HG02840 (cell line): ENCODE data around the gene CTRB1.

Source experiments
- ATAC-seq: cut with Tn5 transposase; IDR thresholded peaks from one replicate; pipeline ENCODE4 v1.9.1; 2021; ENCODE audit warnings: mild to moderate bottlenecking, moderate library complexity, moderate number of reproducible peaks; ENCODE audit not compliant: unreplicated experiment, low FRiP score

The CTRB1 gene

DNA sequence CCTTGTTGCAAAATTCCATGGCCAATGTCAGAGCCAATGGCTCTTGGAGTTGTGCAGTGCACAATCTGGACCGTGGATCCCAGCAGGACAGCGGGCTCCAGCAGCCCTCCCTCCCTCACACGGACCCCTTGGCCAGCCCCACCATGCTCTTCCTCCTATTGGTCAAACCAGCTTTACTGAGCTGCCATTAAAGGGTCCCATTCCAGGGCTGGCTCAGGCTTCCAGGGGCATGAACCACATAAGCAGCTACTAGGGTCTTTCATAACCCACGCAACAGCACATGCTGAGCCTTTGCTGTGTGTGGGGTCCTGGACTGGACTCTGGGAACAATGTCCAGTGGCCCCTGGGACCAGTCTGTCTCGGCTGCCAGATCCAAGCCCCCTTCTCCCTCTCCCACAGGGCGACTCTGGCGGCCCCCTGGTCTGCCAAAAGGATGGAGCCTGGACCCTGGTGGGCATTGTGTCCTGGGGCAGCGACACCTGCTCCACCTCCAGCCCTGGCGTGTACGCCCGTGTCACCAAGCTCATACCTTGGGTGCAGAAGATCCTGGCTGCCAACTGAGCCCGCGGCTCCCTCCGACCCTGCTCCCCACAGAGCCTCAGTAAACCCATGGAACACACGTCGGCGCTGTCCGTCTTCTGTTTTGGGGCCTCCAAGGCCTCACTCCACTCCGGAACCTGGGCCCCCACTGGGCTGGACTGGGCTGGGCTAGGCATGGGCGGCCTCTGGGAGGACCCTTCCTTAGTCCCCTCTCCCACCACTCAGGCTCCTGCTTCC, 5.7 kb downstream of the CTRB1 start:
- no peak for ATAC-seq

DNA sequence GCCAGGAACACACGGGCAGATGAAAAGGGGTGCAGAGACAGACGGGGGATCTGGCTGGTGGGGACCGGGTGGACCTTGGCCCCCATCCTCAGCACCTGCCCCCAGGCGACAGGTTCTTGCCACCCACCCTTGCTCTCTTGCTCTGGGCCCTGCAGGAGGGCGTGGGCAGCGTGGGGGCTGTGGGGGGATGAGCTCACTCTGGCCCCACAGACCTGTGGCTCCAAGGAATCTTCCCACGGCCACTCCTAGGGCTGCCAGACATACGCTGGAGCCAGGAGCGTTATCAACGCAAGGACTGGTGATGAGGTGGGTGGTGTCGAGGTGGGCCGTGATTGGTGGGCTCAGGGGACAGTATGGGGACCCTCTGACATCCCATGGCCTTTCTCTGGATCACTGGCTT, 6.3 kb downstream of the CTRB1 start:
- ATAC-seq, result no peak

DNA sequence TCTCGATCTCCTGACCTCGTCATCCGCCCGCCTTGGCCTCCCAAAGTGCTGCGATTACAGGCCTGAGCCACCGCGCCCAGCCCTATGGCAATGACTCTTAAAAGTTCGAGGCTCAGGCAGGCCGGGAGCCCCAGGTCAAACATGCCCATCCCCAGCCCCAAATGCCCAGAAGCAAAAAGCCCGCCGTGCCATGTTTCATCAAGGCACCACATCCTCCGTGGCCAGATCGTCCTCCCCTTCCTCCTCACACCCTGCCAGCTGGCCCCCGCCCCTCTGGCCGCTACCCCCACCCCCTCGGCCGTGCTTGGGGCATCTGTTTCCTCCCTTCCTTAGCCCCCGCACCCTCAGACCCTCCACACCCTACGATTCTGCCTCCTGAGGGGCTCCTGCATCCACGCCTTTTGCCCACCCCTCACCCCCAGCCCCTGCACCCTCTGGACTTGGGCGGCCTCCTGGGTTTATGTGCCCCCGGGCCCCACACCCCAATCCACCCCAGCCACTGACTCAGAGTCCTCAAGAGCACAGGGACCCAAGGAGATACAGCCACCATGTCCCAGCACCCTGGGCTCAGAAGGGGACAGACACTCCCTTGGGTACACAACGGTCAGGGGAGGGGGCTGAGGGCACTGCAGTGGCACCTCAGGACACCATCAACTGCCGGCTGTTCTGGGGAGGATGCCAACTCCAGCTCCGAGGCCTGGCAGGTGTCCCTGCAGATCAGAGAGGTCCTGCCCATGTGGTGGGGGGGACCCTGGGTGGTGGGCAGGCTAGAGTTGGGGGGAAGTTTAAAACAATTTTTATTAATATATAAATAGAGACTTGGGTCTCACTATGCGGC, 7.1 kb downstream of the CTRB1 start:
- no peak for ATAC-seq

DNA sequence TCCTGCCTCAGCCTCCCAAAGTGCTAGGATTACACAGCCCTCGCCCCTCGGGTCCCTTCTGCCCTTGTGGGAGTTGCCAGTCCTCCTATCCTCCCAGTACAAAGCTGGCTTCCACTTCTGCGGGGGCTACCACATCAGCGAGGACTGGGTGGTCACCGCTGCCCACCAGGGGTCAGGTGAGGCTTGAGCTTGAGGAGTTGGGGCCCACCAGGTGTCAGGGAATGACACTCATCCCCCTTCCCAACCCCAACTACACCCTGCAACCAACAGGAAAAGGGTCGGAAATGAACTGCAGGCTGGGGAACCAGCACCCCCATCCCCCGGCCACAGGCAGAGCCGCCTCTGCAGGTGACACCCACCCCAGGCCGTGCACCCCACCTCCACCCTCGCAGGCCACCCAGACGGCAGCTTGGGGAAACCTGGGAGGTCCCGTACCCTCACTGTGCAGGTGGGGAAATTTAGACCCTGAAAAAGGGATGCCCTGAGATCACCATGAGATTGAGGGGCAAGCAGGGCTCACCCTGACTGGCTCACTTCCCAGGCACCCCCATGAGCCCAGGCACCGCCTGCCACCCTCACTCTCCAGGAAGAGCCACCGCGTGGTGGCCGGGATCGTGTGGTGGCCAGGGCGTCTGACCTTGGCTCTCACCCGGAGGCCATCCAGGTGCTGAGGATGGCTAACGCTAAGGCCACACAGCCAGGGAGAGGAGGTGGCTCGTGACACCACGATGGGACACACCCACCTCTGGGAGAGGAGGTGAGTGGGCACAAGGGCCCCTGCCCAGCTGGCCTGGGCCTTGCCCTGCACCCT, 8.0 kb downstream of the CTRB1 start:
- ATAC-seq, result no peak

DNA sequence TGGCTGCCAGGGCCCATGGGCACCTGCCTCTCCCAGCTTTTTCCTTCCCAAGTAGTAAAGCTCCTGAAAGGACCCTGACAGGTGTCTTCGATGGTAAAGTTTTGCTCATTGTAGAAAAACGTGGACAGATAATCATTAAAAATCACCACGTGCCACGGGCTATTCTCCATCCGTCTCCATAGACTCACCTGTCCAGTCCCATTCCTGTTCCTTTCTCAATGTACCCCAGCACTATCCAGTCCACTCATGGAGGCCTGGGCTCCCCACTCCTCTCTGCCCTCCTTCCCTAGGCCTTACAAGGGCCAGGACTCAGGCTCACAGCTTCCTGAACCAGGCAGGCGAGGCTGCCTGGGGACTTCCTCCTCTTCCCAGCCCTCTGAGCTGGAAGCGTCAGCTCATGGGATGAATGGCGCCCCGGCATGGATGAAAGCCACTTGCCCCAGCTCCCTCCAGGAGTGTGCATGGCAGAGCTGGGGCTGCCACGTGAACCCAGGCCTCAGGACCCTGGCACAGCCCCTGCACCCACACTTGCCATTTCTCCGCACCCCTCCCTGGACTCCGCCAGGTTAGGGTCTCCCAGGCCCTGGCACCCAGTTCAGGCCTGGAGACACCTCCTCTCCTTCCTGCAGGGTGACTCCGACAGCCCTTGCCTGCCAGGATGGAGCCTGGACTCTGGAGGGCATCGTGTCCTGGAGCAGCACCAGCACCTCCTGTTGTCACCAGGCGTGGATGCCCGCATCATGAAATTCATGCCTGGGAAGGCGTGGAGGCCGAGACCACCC, 8.8 kb downstream of the CTRB1 start:
- no peak for ATAC-seq

DNA sequence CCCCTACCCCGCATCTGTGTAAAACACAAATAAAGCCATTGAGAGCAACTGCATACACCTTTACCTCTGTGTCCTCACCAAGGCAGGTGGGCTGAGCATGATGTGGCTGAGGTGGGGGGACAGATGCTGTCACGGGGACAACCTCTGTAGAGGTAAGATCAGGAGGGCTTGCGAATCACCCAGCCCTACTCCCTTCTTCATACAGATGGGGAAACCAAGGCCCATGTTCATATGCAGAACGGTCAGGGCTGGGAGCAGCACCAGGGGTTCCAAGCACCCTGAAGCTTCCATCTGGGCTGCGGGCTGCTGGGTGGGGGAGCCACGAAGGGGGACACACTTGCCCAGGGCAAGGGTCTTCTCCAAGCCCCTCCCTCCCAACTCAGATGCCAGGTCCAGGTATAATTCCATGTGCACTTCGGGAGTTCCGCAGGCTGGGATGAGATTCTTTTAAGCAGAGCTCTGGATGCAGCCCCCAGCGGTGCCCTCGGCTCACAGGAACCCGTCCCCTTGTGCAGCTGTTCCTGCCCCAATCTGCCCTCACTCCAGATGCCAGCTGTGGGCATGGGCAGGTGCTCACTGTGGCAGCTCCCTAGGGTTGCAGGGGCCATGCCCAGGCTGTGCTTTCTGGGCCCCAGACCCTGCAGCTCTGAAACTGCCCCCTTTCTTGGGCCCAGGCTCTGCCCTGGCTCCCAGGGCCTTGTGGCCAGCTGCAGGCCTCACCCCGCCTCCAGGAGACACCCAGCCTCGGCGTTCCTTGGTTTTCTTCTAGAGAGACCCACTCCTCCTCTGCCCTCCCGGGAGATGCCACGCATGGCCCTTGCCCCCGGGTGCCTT, 9.6 kb downstream of the CTRB1 start:
- ATAC-seq, result no peak

DNA sequence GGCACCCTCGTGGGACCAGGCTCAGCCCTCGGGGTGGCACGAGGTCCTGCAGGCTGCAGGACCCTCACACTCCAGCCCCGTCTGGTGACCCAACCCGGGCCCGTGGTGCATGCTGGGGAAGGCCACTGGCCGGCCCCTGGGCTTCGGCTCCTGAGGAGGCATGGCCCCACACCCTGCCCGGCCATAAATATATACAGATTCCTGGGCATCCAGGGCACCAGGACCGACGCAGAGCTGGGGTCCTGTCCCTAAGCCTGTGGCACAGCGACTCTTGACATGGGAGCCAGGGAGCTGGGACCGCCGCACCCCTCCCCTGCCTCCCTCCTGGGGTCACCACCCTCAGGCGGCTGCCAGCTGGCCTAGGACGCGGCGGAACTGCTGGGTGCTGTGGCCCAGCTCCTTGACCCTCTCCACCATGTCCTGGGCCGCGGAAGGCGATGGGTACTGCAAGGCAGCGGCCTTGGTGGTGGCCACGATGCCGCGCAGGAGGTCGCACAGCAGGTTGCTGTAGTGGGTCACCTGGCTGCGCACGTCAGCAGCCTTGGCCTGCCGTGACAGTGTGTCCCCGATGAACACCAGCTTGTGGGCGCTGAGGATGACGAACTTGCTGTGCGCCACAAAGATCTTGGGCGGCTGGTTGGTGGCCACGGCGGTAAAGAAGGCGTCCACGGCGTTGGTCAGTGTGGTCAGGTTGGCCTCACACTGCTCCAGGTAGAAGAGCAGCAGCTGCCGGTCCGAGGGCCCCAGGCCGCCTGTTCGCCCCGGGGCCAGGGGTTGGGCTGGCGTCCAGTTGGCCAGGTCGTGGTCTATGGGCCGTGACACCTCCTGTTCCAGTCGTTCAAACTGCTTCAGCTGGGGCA, 10.6 kb downstream of the CTRB1 start:
- ATAC-seq, result no peak

DNA sequence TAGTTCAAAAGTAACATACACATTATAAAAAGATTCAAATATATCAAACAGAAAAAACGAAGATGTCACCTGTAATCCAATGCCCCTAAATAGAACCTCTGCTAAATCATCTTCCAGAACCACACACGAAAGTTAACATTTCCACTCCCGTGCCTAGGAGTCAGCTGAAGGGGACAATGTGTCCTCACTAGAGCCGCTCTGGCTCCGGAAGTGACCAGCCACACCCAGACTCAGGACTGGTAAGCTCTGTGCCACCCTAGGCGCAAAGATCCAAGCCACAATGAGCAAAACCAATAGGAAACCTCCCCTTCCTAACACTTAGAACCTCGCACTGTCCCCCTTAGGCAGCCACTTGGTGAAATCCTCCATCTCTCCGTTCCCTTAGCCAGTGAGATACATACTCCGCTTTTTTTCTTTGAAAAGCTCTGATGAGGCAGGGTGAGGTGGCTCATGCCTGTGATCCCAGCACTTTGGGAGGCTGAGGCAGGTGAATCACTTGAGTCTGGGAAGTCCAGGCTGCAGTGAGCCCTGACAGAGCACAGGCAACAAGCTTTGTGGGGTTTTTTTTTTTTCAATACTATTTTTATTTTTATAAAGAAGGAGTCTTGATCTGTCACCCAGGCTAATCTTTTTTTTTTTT, 11.8 kb downstream of the CTRB1 start:
- ATAC-seq, result no peak

DNA sequence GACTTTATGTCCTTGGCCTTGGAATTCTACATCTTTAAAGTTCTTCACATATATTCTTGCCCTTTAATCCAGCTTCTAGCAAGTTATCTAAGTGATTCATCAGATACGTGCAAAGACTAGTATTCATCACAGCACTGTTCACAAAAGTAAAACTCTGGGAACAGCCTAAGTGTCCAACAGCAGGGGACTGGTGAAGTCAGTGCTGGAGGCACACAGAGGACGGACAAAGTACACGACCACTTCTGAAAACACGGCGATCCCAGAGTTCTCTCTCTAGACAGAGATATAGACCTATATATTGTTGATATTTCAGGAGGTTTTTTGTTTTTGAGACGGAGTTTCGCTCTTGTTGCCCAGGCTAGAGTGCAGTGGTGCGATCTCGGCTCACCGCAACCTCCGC, 12.8 kb downstream of the CTRB1 start:
- no peak for ATAC-seq

DNA sequence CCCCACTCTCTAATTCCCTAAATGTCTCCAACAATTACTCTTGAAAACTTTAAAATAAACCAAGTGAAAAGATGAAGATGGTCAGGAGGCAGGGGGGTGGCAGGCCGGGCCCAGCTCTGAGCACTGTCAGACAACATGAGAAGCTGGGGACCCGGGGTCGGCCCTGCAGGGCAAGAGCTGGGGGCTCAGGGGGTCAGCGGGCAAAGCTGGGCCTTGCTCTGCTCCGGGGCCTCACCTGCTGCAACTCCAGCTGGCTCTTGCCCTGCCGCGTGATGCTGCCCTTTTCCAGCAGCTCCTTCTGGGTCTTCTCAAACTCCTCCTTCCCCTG, 14.8 kb downstream of the CTRB1 start:
- ATAC-seq, result no peak

DNA sequence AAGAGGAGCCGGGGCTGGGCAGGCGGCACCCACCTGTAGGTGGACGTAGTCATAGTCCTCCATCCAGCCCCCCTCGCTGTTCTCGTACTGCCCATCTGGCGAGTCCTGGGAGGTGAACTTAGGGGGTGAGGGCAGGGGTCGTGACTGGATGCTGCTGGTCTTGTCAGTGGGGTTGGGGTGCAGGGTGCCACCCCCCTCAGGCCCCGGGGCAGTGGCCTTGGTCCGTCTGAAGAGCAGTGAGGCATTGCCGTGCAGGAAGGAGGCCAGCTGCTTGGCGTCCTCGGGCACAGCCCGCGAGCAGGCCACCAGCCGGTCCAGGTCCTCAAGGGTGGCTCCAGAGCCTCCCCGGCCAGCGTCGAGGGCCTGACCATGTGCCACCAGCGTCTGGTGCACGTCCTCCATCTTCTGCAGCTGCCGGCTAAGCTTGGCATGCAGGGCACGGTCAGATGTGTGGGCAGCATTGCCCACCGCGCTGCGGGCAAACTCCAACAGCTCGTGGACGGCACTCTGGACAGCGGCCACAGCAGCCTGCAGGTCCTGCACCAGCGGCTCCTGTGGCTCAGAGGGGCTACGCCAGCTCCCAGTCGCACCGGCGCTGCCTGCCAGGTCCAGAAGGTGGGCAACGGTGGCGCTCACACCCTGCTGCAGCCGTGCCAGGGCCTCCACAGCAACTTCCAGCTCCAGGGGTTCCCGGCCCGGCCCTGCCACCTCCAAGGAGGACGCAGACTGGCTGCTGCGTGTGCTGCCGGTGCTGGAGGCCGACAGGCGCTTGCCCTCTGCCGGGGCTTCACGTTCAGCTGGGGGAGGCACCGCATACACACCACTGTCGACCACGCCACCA, 16.3 kb downstream of the CTRB1 start:
- ATAC-seq, result no peak

DNA sequence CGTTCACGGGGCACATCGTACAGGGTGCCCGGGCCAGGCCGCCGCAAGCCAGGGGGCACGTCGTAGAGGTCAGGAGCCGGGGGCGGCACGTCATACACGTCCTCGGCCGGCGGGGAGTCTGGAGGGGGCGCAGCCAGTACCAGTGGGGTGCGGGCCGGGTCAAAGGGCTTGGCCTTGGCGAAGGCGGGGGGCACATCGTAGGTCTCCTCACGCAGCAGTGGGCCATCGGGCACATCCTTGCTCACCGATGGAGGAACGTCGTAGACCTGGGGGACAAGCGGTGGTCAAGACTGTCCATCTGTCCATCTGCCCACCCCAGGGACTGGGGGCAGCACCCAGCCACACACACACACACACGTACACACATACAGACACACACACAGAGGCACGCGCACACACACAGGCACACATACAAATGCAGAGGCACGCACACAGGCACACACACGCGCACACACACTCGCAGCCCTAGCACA, 17.0 kb downstream of the CTRB1 start:
- no peak for ATAC-seq

DNA sequence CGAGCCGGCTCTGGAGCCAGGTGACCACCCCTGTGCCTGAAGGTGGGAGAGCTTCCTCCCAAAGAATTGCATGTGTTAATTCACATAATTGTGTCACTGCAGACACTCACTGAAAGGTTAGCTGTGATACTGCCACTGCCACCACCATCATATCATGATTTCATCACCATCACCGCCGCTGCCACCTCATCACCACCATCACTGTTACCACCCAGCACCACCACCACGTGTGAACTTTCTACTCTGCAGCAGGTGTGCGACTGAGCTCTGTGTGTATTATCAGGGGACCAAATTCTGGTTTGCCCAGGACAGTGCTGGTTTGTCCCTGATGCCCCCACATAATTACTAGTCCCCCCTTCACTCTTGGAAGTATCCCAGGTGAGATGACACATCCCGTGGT, 17.4 kb downstream of the CTRB1 start:
- no peak for ATAC-seq

DNA sequence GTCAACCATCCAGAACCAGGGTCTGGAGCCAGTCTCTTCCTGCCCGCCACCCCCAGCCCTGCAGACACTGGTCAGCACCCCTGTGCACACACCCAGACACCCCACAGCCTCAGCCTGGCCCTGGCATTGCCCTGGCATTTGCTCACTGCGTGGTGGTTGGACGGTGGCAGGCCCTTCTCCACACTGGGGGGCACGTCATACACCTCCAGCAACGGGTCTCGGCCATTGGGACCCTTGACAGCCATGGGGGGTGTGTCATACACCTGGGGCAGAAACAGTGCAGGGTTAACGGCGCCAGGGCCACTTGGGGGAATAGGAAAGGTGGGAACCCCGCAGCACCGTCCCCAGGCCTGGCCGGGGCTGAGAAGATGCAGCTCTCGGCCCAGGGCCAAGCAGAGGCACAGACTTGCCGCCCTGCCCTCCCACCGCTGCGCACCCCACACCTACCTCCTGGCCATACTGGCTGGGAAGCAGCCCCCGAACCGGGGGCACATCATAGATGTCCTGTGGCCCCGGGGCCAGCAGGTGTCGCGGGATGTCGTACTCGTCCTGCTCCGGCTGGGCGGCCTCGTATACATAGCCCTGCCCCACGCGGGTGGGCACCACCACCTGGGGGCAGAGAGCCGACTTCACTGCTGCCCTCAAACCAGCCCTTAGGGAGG, 18.1 kb downstream of the CTRB1 start:
- no peak for ATAC-seq

DNA sequence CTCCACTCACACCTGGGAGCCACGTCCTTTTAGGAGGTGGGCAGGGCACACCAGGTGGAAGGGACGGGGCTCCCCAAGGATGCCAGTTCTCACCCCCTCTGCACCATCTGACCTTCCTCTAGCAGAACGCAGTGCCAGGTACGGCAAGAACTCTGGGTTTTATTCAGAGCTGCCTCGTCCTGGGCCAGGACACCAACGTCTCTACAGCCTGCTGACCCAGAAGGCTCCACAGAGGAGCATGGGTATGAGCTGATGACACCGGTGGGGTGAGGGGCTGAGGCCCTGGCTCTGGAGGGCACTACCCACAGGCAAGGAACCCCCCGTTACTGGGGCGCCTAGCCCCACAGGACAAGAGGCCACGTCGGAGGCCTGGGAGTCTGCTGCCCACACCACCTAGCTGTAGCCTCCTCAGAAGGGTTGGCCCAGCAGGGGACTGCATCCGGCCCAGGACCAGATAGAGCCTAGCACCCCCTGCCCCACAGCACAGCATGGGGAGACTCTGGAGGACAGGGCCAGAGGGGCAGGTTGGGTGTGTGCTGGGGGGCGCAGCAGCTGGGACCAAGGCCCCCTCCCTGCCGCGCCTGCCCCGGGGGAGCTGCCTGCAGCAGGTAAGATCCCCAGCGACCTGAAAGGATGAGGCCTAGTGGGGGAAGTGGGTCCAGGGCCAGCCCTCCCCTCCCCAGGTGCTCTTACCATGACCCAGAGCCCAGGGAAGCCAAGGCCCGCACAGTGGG, 18.8 kb downstream of the CTRB1 start:
- no peak for ATAC-seq
